Measurements from ENCODE around the gene CIRBP.

GRCh38 chr19:1321539-1321938 is 52.4 kb downstream of the CIRBP start:
- TF ChIP-seq CTCF (IDR thresholded peaks at IDR 0.05) = no peak
- no peak for TF ChIP-seq POLR2A (IDR thresholded peaks at IDR 0.05)
